Loucy (cell line): ENCODE measurements around the gene GZMM.

Source experiments
- CTCF ChIP-seq: fragments of 200-600 bp; sonication (generic); conservative IDR thresholded peaks from 2 replicates; pipeline ENCODE4 v1.5.1; 2014; ENCODE audit warnings: mild to moderate bottlenecking, antibody characterized with exemption, low read length
- EZH2phosphoT487 ChIP-seq: fragments of 200-600 bp; IDR thresholded peaks from 2 replicates; pipeline ENCODE4 v1.6.1; 2018; ENCODE audit warnings: antibody characterized with exemption, mild to moderate bottlenecking, moderate library complexity, borderline replicate concordance

GRCh38 chr19:570251-570686 is 26.4 kb downstream of the GZMM start:
- TF ChIP-seq CTCF (no peak), EZH2phosphoT487 (no peak)
